HG02981 (cell line): ENCODE results near the gene ARPC1B.
"Not testable (repeated sequence)": the region's sequence is repeated elsewhere in the genome, so short reads cannot be mapped to it uniquely, and the experiment has no call there.

Experiments used
- ATAC-seq: cut with Tn5 transposase; IDR thresholded peaks from one replicate; pipeline ENCODE4 v1.9.1; 2021; ENCODE audit warnings: mild to moderate bottlenecking, moderate library complexity; ENCODE audit not compliant: unreplicated experiment

Gene ARPC1B

GRCh38 chr7:99366646-99367045 lies 7.9 kb upstream of the ARPC1B start:
- no peak for ATAC-seq

GRCh38 chr7:99368750-99369389 lies 5.7 kb upstream of the ARPC1B start:
- ATAC-seq: no peak

GRCh38 chr7:99369767-99370391 lies 4.7 kb upstream of the ARPC1B start:
- ATAC-seq: no peak

GRCh38 chr7:99371376-99371920 lies 3.1 kb upstream of the ARPC1B start:
- no peak for ATAC-seq

- no peak for ATAC-seq
Measured at GRCh38 chr7:99372275-99373090, 2.0 kb upstream of the ARPC1B start.

- ATAC-seq: no peak
Measured at GRCh38 chr7:99373091-99374066, 1.2 kb upstream of the ARPC1B start.

GRCh38 chr7:99375070-99375807 lies 709 bp downstream of the ARPC1B start:
- peak; percentile 42 for ATAC-seq

- ATAC-seq: no peak
Measured at GRCh38 chr7:99379043-99379577, 4.6 kb downstream of the ARPC1B start.

GRCh38 chr7:99379693-99380031 lies 5.1 kb downstream of the ARPC1B start:
- ATAC-seq: not testable (repeated sequence)

GRCh38 chr7:99380032-99380822 lies 5.7 kb downstream of the ARPC1B start:
- peak; percentile 22 for ATAC-seq

GRCh38 chr7:99380823-99381663 lies 6.5 kb downstream of the ARPC1B start:
- ATAC-seq: peak; percentile 84

GRCh38 chr7:99381664-99382075 lies 7.1 kb downstream of the ARPC1B start:
- no peak for ATAC-seq

GRCh38 chr7:99383203-99383602 lies 8.7 kb downstream of the ARPC1B start:
- ATAC-seq: no peak

- ATAC-seq: no peak
Measured at GRCh38 chr7:99383791-99384370, 9.4 kb downstream of the ARPC1B start.

GRCh38 chr7:99384523-99384922 lies 10.0 kb downstream of the ARPC1B start:
- no peak for ATAC-seq

GRCh38 chr7:99385564-99385963 lies 11.0 kb downstream of the ARPC1B start:
- no peak for ATAC-seq

- ATAC-seq: no peak
Measured at GRCh38 chr7:99386584-99387238, 12.2 kb downstream of the ARPC1B start.
